ENCODE results near the gene ANKRD39.

ANKRD39 gene

DNA sequence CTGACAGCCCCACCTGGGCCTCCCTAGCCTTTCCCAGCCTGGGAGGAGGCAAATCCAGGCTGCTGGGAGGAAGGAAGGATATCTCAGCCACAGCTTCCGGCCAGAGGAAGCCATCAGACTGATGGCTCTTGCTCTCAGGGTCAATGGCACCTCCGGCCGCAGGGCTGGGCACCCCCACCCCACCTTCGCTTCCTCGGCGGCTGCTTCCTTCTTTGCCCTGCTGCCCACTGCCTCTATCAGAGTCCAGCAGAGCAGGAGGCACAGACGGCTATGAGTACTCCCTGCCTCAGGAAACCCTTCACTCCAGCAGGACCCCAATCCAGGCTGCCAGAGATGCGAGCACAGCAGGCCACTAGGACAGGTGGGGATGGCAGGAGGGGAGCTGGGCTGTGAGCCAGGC is 8.8 kb upstream of the ANKRD39 start:
- no peaks in the 10 kb centered on the region for H3K9me3 ChIP-seq (replicated peaks; ENCODE audit: insufficient read depth, low read length)
- TF ChIP-seq EZH2phosphoT487 (IDR thresholded peaks at IDR 0.05; ENCODE audit: low read length) (no peak), EZH2 (optimal IDR thresholded peaks at IDR 0.05; ENCODE audit: low read depth, low read length) (no peak)
- TF ChIP-seq, protein P1, sequence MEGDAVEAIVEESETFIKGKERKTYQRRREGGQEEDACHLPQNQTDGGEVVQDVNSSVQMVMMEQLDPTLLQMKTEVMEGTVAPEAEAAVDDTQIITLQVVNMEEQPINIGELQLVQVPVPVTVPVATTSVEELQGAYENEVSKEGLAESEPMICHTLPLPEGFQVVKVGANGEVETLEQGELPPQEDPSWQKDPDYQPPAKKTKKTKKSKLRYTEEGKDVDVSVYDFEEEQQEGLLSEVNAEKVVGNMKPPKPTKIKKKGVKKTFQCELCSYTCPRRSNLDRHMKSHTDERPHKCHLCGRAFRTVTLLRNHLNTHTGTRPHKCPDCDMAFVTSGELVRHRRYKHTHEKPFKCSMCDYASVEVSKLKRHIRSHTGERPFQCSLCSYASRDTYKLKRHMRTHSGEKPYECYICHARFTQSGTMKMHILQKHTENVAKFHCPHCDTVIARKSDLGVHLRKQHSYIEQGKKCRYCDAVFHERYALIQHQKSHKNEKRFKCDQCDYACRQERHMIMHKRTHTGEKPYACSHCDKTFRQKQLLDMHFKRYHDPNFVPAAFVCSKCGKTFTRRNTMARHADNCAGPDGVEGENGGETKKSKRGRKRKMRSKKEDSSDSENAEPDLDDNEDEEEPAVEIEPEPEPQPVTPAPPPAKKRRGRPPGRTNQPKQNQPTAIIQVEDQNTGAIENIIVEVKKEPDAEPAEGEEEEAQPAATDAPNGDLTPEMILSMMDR (IDR thresholded peaks at IDR 0.05; ENCODE audit: low read length): no peak

DNA sequence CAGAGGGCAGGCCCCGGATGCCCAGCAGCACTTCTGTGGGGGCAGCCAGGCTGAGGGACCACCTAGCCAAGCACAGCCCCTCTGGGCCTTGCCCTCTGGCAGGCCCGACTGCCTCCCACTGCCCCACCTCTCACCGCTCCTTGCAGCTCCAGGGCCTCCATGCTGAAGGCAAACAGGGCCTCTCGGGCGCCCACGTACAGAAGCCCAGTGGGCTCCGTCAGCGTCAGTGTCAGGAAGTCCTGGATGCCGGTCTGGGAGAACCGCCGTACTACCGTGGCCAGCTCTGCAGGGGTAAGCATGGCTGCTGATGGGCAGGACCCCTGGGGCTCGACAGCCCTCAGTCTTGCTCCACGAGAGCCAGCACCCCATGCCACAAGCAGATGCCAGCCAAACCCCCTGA is 8.3 kb upstream of the ANKRD39 start:
- H3K4me1 ChIP-seq (ENCODE audit: low read length): no peaks in the 10 kb centered on the region
- H3K27ac ChIP-seq (ENCODE audit: low read length): no peak overlapping the region
- no peaks in the 10 kb centered on the region for H3K9me3 ChIP-seq (replicated peaks; ENCODE audit: insufficient read depth, low read length)
- no peak overlapping the region for H3K4me3 ChIP-seq (ENCODE audit: low read length)
- TF ChIP-seq, protein P1 (IDR thresholded peaks at IDR 0.05; ENCODE audit: low read length): no peak
- no peak for TF ChIP-seq EZH2 (optimal IDR thresholded peaks at IDR 0.05; ENCODE audit: low read depth, low read length)
- TF ChIP-seq EZH2phosphoT487 (IDR thresholded peaks at IDR 0.05; ENCODE audit: low read length): no peak
- H3K4me2 ChIP-seq (ENCODE audit: low read depth, low read length): no peak overlapping the region
- H3F3A ChIP-seq (ENCODE audit: insufficient read depth, low read length): no peaks in the 10 kb centered on the region; the same call in 1 of the 2 replicates
- no peak for DNase-seq
- H3K36me3 ChIP-seq (replicated peaks; ENCODE audit: insufficient read depth, low read length): no peaks in the 10 kb centered on the region
- H3K79me2 ChIP-seq (ENCODE audit: low read length): no peaks in the 10 kb centered on the region
- H2AFZ ChIP-seq (ENCODE audit: low read length): no peak overlapping the region
- no peak overlapping the region for H3K9ac ChIP-seq (ENCODE audit: low read length)
- H3K27me3 ChIP-seq (replicated peaks; ENCODE audit: insufficient read depth, low read length): peaks cover 9% of the 10 kb centered on the region
- H4K20me1 ChIP-seq (ENCODE audit: insufficient read depth, low read length): no peaks in the 10 kb centered on the region
- H3K9me2 ChIP-seq (replicated peaks; ENCODE audit: insufficient read depth, low read length): no peaks in the 10 kb centered on the region

More for the DNA sequence above, 8.8 kb upstream of the ANKRD39 start:
- H3K4me3 ChIP-seq (ENCODE audit: low read length): no peak overlapping the region
- peaks cover 9% of the 10 kb centered on the region for H3K27me3 ChIP-seq (replicated peaks; ENCODE audit: insufficient read depth, low read length)
- DNase-seq: no peak
- no peaks in the 10 kb centered on the region for H4K20me1 ChIP-seq (ENCODE audit: insufficient read depth, low read length)
- no peaks in the 10 kb centered on the region for H3K79me2 ChIP-seq (ENCODE audit: low read length)
- H3K4me1 ChIP-seq (ENCODE audit: low read length): no peaks in the 10 kb centered on the region
- H3K9me2 ChIP-seq (replicated peaks; ENCODE audit: insufficient read depth, low read length): no peaks in the 10 kb centered on the region
- no peak overlapping the region for H3K9ac ChIP-seq (ENCODE audit: low read length)
- H3F3A ChIP-seq (ENCODE audit: insufficient read depth, low read length): no peaks in the 10 kb centered on the region; the same call in 1 of the 2 replicates
- H2AFZ ChIP-seq (ENCODE audit: low read length): no peak overlapping the region
- no peak overlapping the region for H3K4me2 ChIP-seq (ENCODE audit: low read depth, low read length)
- no peak overlapping the region for H3K27ac ChIP-seq (ENCODE audit: low read length)
- H3K36me3 ChIP-seq (replicated peaks; ENCODE audit: insufficient read depth, low read length): no peaks in the 10 kb centered on the region

- H4K20me1 ChIP-seq (ENCODE audit: insufficient read depth, low read length): no peaks in the 10 kb centered on the region
- no peaks in the 10 kb centered on the region; the same call in 1 of the 2 replicates for H3F3A ChIP-seq (ENCODE audit: insufficient read depth, low read length)
- no peak overlapping the region for H3K4me3 ChIP-seq (ENCODE audit: low read length)
- no peaks in the 10 kb centered on the region for H3K9me2 ChIP-seq (replicated peaks; ENCODE audit: insufficient read depth, low read length)
- no peaks in the 10 kb centered on the region for H3K36me3 ChIP-seq (replicated peaks; ENCODE audit: insufficient read depth, low read length)
- DNase-seq: no peak
- H3K9me3 ChIP-seq (replicated peaks; ENCODE audit: insufficient read depth, low read length): no peaks in the 10 kb centered on the region
- no peak for TF ChIP-seq EZH2phosphoT487 (IDR thresholded peaks at IDR 0.05; ENCODE audit: low read length)
- no peak for TF ChIP-seq EZH2 (optimal IDR thresholded peaks at IDR 0.05; ENCODE audit: low read depth, low read length)
- TF ChIP-seq, protein P1 (IDR thresholded peaks at IDR 0.05; ENCODE audit: low read length): no peak
- H3K4me2 ChIP-seq (ENCODE audit: low read depth, low read length): no peak overlapping the region
- H3K27ac ChIP-seq (ENCODE audit: low read length): no peak overlapping the region
- peaks cover 7% of the 10 kb centered on the region for H3K27me3 ChIP-seq (replicated peaks; ENCODE audit: insufficient read depth, low read length)
- H3K79me2 ChIP-seq (ENCODE audit: low read length): no peaks in the 10 kb centered on the region
- H2AFZ ChIP-seq (ENCODE audit: low read length): no peak overlapping the region
- H3K9ac ChIP-seq (ENCODE audit: low read length): no peak overlapping the region
- no peaks in the 10 kb centered on the region for H3K4me1 ChIP-seq (ENCODE audit: low read length)
Observed at GRCh38 chr2:96865654-96866053, 7.8 kb upstream of the ANKRD39 start.
